ENCODE data around the gene SYK. TPM values are rescaled to one million over a fixed set of nuclear protein-coding genes. Genes with fewer than 3 reads are reported as not detected.
"Not testable (repeated sequence)": the region's sequence is repeated elsewhere in the genome, so short reads cannot be mapped to it uniquely, and the experiment has no call there.

SYK gene
- total RNA-seq, 1 experiment from 2014 or later, result 0.99 TPM

DNA sequence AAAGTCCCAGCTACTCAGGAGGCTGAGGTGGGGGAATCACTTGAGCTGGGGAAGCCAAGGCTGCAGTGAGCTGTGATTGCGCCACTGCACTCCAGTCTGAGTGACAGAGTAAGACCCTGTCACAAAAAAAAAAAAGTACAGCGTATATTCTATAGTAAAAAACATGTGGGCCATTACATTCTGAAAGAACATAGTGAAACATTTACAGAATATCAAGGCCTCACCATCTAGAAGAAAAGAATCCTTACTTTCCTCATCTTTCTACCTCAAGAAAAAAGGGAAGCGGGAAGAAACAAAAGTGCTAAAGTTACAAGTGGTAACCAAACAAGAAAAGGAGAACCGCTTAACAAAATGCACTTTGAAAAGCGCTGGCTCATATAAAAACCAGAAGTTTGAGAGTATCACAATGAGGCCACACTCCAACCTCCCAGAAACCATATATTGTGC lies 5.7 kb upstream of the SYK start:
- no peak for DNase-seq (ENCODE audit: low spot score)

DNA sequence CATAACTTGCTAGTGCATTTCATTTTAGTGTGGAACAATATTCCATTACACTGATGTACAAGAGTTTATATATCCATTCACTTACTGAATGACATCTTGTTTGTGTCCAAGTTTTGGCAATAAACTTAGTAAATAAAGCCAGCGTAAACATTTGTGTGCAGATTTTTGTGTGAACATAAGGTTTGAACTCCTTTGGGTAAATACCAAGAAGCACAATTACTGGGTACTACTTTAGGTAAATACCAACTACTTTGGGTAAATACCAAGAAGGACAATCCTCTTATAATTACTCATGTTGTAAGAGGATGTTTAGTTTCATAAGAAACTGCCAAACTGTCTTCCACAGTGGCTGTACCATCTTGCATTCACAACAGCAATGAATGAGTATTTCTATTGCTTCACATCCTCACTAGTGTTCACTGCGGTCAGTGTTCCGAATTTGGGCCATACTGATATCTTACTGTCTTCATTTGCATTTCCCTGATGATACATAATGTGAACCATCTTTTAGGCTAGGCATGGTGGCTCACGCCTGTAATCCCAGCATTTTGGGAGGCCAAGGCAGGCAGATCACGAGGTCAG lies 2.3 kb upstream of the SYK start:
- no peak for DNase-seq (ENCODE audit: low spot score)

DNA sequence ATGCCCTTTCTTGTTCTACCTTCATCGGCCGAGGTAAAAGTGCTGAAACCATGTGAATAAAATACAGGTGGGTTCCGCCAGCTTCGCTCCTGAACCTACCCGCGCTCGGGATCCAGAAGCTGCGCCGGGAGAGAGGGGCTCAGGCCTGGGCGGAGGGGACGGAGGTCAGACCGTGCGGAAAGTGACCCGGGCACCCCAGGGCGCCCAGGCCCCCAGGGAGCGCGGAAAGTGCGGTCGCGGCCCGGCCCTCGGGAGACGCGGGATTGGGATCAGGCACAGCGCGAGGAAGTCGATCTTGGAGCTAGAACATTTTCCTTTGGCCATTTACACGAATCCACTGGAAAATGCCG lies 329 bp downstream of the SYK start:
- DNase-seq (ENCODE audit: low spot score), result no peak

DNA sequence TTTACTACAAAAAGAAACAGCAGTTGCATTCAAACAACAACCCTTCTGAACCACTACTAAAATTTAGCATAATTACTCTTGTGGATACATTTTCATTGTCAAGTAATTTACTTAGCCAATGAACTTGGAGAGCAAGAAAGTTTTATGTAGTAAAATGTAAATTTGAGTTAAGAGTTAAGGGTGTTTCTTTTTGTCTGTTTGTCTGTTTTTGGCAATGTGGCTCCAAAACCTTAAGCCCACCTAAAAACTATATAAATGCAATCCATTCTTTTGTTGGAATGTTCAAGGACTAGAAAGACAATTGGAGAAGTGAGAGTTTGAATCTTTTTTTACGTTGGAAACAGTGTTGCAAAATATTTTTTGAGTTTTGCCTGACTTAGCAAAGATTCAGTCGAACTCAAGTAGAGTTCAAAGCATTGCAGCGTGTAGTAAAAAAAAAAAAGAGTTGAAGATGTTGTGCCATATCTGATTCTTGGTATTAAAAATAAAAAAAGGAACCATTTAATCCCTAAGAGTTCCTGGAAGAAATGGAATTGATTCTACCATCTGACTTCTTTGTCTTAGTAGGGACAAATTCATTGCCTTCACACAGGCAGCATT lies 867 bp downstream of the SYK start:
- no peak for DNase-seq (ENCODE audit: low spot score)

DNA sequence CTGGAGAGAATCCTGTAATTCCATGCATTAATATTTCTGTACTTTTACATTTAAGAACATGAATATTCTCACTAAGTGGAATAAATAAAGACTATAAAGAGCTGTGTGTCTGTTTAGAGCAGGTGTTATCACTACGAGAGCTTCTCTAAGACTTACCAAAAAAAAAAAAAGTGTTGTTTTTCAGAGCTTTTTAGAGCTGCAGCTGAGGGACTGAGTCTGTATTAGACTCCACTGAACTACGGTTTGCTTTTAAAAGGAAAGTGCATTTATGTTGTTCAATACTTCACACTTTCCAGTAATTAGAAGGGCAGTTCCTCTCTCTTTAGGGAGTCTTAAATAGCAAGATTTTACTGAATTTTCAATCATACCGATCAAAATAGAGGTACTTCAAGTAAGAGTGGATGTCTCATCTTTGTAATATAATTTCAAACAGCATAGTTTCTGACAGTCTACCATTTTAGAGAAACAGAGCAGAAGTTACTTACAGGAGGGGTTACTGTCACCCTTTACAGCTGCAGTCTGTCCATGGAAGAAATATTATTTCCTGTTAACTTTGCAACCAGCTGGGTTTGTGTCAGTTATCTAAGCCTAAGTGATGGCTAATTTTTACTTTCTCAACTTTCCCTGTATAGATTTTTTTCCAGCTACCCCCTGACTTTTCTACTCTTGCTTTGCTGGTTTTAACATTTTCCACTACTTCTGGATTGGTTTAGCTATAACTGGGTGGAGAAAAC lies 2.4 kb downstream of the SYK start:
- no peak for DNase-seq (ENCODE audit: low spot score)

DNA sequence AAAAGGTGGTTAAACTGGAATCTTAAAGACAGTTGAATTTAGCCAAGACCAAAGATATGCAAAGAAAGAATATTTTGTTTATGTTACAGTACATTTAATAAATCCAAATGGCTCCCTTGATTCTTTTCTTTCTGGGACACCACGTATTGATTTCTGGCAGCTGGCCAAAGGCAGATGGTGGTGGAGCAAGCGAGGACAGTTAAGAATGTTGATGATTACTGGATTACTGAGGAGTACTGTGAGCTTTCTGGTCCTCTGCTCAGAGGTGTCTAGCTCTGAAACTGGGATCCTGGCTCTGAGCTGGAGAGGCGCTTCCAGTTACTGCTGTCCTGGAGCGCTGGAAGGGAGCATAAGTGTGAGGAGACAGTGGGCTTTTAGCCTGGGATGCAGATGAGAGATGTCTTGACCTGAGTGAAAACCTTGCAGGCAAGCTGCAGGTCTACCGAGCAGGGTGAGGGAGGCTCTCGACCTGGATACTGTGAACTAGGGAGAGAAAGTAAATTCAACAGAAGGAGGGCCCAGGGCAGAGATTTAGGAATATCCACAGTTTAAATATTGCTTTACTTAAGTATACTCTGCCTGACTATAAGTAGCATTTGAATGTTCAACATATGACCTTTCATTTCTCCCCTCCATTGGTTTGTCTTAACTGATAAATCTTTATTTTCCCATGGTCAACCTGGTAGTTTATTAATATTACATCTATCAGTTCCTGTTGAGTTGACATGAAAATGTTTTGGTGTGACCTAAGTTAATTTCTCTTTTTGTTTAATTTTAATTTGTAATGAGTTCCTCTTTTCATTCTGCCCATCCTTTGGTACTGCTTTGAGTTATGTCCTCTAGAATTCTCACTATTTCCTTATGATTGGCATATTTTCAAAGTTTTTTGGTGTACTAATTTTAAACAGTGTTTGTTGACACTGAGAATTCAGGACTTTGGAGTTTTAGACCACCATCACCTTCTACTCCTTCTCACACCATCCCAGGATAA lies 3.7 kb downstream of the SYK start:
- no peak for DNase-seq (ENCODE audit: low spot score)

DNA sequence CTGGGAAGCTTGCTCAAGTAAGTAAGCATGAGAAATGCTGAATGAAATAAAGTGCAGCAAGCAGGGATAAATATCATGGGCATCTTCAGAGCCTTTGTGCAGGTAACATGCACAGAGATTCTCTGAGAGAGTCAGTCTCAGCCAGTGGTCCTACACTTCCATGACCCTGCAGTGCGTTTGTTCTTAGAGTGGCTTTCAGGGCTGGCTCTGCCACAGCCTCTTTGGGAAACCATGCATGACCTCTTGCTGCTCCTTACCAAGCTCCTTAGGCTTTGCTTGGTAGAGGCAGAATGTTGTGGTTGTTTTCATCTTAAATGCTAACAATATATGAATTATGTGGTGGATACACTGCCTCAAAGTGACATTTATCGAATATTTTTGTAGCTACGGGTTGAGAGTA lies 5.4 kb downstream of the SYK start:
- no peak for DNase-seq (ENCODE audit: low spot score)

DNA sequence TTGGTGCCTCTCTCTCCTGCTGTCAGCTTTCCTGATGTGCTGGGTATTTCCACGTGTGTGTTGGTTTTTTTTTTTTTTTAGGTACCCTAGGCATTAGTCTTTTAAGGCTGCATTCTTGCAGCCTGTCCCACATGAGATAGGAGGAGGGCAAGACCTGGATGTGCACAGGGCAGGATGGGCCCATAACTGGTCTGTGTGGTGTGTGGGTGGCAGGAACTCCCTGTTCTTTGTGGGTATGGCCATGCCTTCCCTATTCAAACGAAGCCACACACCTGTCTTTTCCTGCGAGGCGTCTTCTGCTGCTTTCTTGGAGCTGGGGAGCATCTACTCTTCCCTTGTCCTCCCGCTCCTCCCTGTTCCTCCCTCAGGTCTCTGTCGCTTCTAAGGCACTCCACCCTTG lies 6.8 kb downstream of the SYK start:
- DNase-seq (ENCODE audit: low spot score), result no peak

DNA sequence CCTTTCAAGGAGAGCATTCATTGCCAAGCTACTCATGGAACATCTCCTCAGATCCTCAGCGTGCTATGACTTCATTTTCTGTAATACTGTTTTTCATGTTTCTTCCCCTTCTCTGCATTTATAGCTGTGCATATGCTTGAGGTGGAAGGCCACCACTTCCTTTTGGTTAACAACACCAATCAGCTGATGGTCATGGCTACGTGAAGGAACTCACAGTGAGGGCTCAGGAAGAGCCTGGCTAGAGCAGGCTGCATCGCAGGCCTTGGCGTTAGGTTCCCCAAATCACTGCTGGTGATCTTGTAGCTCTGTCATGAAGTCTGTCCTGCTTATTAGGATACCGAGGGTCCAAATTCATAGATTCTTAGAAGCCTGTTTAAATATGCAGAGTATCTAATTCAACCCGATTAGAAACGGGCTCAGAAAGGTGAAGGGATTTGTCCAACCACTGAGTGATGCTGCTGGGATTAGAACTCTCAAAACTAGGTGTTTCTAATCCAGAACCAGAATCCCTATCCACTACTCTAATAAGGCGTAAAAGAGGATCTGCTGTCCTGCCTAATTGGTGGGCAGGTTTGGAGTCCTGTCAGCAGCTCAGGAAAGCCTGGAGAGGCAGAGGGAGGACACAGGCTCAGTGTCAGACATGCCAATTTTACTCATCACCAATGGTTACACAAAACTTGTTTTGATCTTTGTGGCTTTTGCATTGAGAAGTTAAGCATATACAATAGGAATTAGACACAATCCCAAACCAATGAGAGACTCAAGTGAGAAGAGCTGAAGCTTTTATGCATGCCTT lies 7.5 kb downstream of the SYK start:
- DNase-seq (ENCODE audit: low spot score), result no peak

DNA sequence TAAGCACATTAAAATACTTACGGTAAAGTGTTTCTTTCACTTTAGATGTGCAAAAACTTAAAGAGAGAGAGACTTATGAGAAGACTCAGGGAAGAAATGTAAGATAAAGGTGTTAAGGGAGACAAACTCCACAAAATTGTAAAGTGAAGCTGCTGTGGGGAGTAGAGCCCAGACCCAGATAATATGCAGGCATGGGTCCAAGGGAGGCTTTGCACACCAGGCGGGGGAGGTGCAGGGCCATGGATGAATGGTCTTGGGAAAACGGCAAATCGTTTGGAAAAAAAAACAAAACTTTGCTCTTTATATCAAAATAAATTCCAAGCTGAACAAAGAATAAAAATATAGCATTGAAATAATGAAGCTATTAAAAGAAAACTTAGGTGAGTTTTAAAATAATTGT lies 9.1 kb downstream of the SYK start:
- no peak for DNase-seq (ENCODE audit: low spot score)

DNA sequence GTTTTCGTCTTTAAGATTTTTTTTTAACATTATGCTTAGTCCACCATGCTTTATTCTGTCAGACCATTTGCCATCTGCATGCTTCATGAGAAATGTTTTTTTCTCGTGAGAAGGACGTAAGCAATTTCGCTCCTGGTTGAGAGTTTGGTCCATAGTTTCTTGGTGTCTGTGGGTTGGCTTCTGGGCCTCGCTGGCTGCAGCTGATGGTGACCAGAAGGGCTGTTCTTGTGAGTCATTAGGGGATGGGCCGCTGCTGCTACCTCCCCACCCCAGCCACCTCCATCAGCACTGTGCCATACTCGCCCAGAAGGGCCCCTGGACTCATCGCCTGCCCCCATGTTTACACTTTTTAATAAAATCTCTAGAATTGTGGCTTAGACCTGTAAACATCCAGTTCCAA lies 11.4 kb downstream of the SYK start:
- peak; percentile 14 for DNase-seq (ENCODE audit: low spot score)

DNA sequence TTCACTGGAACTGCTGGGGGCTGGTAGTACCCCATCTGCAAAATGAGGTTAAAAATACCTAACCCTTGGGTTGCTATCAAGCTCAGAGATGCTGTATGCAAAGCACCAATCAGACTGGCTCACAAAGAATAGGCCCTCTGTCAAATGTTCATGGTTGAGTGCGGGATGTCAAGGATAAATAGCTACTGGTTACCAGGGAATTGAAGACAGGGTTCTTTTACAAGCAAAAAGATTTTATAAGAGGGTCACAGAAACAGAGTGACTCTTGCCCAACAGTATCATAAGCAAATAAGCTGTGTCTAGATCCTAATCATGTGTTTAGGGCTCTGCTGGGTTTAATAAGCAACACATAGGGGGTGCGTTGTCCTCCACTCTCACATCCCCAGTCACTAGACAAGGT lies 11.9 kb downstream of the SYK start:
- no peak for DNase-seq (ENCODE audit: low spot score)

DNA sequence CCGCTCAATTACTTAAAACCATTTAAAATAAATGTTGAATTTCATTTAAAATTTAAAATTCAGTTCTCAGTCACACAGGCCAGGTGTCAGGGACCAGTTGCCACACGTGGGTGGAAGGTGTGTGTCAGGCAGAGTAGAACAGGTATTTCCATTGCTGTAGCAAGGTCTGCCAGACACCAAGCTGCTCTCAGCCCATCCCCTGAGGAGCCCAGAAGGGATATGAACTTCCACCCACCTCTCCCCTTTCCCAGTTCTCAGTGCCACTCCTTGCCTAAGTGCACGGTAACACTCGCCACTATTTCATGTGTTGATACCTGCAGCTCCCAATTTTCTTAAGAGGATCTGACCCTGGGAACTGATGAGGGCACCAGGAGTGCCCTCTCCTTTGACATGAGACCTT lies 12.7 kb downstream of the SYK start:
- DNase-seq (ENCODE audit: low spot score), result no peak

DNA sequence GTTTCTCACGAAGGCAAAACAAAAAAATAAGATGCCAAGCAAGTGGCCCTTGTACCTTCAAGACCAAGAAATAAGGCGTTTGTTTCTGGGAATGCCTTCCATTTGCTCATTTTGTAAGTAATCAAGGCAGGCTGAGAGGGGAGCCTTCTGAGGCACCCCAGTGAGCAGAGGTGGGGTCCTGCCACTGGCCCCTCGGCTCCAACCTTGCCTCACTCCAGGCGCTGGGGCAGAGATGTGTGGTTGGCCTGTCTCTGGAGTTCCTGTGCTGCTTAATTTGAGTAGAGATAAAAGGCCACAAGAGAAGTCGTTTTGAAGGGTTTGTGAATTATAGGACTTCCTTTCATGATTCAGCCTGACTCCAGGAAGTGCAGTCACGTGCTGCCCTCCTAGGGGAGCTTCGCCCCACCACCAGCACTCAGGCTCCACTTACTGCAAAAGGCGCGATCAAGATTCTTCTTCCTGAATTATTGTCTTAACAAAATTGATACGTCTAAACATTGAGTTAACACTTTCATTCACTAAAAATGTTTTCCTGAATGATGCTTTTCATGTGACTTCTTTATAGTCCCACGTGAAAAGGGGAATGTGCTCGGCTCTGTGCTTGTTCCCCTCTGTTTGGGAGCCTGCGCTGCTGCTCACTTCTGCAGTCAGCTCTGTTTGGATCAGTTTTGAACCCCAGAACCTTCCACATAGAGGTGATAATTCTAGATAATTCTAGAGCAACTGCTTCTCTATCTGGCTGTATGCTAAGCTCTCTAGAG lies 13.7 kb downstream of the SYK start:
- DNase-seq (ENCODE audit: low spot score), result peak; percentile 38

DNA sequence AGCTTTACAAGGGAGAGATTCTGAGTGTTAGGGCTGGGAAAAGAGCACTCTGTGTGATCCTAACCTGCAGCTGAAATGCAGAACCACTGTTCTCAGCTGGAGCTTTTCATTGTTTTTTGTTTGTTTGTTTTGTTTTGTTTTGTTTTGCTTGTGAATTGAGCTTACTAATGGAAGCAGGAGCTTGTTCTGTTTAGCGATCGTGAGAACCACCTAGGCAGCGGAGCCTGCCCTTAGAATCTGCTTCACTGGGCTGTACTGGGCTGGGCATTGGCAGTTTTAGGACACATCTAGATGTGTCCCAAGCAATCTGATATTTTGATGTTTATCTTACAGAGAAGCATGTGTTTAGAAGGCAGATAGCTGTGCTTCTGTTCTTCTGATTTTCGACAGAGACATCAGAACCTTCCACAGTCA lies 14.3 kb downstream of the SYK start:
- no peak for DNase-seq (ENCODE audit: low spot score)

DNA sequence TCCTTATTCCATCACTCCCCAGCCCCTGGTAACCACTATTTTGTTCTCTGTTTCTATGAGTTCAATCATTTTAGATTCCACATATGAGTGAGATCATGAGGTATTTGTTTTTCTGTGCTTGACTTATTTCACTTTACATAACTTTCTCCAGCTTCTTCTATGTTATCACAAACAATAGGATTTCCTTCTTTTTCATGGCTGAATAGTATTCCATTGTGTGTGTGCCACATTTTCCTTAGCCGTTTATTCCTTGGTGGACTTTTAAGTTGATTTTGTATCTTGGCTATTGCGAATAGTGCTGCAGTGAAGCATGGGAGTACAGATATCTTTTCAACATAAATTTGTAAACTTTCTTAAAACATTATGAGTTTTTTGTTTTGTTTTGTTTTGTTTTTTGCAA lies 15.1 kb downstream of the SYK start:
- DNase-seq (ENCODE audit: low spot score), result no peak

DNA sequence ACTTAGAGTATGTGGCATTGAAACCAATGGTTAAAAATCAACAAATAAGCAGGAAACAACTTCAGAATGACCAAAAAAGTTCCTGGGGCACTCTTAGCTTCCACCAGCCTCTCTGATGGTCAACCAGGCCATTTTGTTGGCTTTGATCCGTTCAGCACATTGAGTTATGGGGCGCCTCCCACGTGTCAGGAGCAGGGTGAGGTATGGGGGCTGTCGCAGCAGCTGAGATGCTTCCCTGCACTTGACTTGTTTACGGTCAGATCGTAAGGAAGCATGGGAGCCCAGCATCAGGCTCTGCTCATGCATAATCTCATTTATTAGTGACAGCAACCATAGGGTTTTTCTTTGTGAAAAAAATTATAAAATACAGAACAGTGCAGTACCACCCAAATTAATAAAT lies 16.7 kb downstream of the SYK start:
- no peak for DNase-seq (ENCODE audit: low spot score)

DNA sequence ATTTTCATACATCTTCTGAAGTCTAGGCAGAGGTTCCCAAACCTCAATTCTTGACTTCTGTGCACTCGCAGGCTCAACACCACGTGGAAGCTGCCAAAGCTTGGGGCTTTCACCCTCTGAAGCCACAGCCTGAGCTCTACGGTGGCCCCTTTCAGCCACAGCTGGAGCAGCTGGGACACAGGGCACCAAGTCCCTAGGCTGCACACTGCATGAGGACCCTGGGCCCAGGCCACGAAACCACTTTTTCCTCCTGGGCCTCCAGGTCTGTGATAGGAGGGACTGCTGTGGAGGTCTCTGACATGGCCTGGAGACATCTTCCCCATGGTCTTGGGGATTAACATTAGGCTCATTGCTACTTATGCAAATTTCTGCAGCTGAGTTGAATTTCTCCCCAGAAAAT lies 18.8 kb downstream of the SYK start:
- DNase-seq (ENCODE audit: low spot score), result not testable (repeated sequence)

DNA sequence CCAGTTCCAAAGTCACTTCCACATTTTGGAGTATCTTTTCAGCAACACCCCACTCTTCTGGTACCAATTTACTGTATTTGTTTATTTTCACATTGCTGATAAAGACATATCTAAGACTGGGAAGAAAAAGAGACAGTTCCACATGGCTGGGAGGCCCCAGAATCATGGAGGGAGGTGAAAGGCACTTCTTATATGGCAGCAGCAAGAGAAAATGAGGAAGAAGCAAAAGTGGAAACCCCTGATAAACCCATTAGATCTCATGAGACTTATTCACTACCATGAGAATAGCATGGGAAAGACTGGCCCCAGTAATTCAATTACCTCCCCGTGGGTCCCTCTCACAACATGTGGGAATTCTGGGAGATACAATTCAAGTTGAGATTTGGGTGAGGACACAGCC lies 19.6 kb downstream of the SYK start:
- not testable (repeated sequence) for DNase-seq (ENCODE audit: low spot score)

DNA sequence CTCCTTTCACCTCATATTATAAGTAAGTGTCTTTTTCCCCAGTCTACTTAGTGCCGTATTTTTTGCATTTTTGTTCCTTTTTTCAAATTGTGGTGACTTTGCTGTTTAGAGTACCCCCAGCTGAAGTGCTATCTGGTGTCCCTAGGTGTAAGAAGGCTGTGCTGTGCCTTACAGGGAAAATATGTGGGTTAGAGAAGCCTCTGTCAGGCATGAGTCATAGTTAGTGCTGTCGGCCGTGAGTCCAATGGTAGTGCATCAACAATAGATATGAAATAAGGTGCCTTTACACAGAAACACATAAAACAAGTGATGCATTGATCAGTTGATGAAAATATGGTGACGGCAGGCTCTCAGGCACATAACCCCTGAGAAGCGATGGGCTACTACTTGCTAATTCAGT lies 20.1 kb downstream of the SYK start:
- DNase-seq (ENCODE audit: low spot score), result no peak

DNA sequence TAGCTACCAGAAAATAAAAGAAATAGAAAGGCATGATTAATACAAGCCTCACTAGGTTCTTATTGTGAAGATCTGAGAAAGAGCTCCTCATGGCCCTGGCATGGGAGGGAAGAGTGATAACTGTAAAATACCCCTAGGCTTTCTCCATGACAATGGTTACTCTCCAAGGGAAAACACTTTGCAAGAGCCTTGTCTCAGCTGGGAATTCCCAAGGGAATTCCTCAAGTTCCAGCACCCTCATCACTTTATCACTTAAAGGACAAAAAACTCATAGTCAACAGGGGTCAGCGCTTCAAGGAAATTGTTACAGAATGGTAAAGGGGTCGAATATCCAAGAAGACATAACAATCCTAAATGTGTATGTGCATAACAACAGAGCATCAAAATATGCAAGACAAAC lies 21.2 kb downstream of the SYK start:
- no peak for DNase-seq (ENCODE audit: low spot score)
